Endothelial cell of umbilical vein (primary cell): ENCODE results near the gene FNBP1. TPM values are rescaled to one million over a fixed set of nuclear protein-coding genes. Genes with fewer than 3 reads are reported as not detected.

Experiments used
- BruUV-seq: library from RNA; stranded (reverse); fragments of 400-500 nt; replicated peaks from 2 replicates; lab custom pipeline; 2021; lab: Mats Ljungman, UMichigan
- CTCF ChIA-PET: fragments of 300-600, 350-600 bp; sonication (Branson Sonifier 250); formaldehyde crosslinking; loops from one replicate; lab custom pipeline; 2021; ENCODE audit warnings: antibody characterized with exemption, inconsistent platforms; lab: Charles Lee
- POLR2A ChIA-PET: fragments of 300-600, 350-600 bp; sonication (Branson Sonifier 250); formaldehyde crosslinking; loops from one replicate; lab custom pipeline; 2021; ENCODE audit warnings: antibody characterized with exemption, inconsistent platforms; lab: Charles Lee
- DNase-seq: peaks from one replicate; pipeline ENCODE4 v3.0.0-alpha.2; 2011; ENCODE audit warnings: low read depth, low spot score
- FAIRE-seq: peaks from 2 replicates; lab custom pipeline; 2011; peaks lifted over from hg19 to GRCh38; lab: Jason Lieb, UNC
- H2AFZ ChIP-seq: 2 replicates; pipeline ENCODE4 v1.6.0; 2012; ENCODE audit warnings: low read depth, low read length, control low read depth, inconsistent platforms
- H3K27ac ChIP-seq: 2 replicates; pipeline ENCODE4 v1.5.1; 2011; ENCODE audit warnings: low read depth, mild to moderate bottlenecking, control low read depth, low read length, moderate library complexity; ENCODE audit not compliant: insufficient read depth
- H3K27me3 ChIP-seq, 2 experiments: 2 replicates each; pipeline versions ENCODE4 v1.6.0 to v1.6.1; 2011; ENCODE audit warnings: low read length in 2 of 2, mixed read lengths in 1 of 2; ENCODE audit not compliant: control insufficient read depth in 2 of 2, insufficient read depth in 2 of 2
- H3K36me3 ChIP-seq, 2 experiments: 2 replicates in 1 of 2; 3 replicates in 1 of 2; pipeline ENCODE4 v1.5.1; 2011; ENCODE audit warnings: low read length in 2 of 2, mild to moderate bottlenecking in 1 of 2, moderate library complexity in 1 of 2; ENCODE audit not compliant: control insufficient read depth in 2 of 2, insufficient read depth in 2 of 2; ENCODE audit errors: extremely low read depth in 1 of 2
- H3K4me1 ChIP-seq: 3 replicates; pipeline ENCODE4 v1.5.1; 2011; ENCODE audit warnings: mild to moderate bottlenecking, low read length; ENCODE audit not compliant: control insufficient read depth, insufficient read depth; ENCODE audit errors: extremely low read depth
- H3K4me2 ChIP-seq: 2 replicates; pipeline ENCODE4 v1.6.1; 2011; ENCODE audit warnings: low read length, control low read depth, mixed read lengths; ENCODE audit not compliant: insufficient read depth
- H3K4me3 ChIP-seq, 3 experiments: fragments of 200-600 bp in 1 of 3; sonication (generic), shearing (Covaris generic) in 1 of 3; replicated peaks in 1 of 3; 2 replicates each; pipeline ENCODE4 v1.5.1; 2011 to 2016; ENCODE audit warnings: control low read depth in 3 of 3, low read length in 3 of 3, mild to moderate bottlenecking in 2 of 3, inconsistent platforms in 1 of 3, low read depth in 1 of 3, moderate library complexity in 1 of 3; ENCODE audit not compliant: insufficient read depth in 1 of 3
- H3K79me2 ChIP-seq: 2 replicates; pipeline ENCODE4 v1.6.0; 2012; ENCODE audit warnings: low read length, inconsistent platforms; ENCODE audit not compliant: control insufficient read depth, insufficient read depth
- H3K9ac ChIP-seq: replicated peaks from 2 replicates; pipeline ENCODE3; 2011; ENCODE audit warnings: low read length, control low read depth; ENCODE audit not compliant: insufficient read depth; ENCODE audit errors: extremely low read depth
- H3K9me1 ChIP-seq: replicated peaks from 3 replicates; pipeline ENCODE4 v1.6.0; 2011; ENCODE audit warnings: mild to moderate bottlenecking, low read length; ENCODE audit not compliant: control insufficient read depth, insufficient read depth; ENCODE audit errors: extremely low read depth
- H3K9me3 ChIP-seq: replicated peaks from 2 replicates; pipeline ENCODE4 v1.5.1; 2012; ENCODE audit warnings: low read length, inconsistent platforms; ENCODE audit not compliant: control insufficient read depth, insufficient read depth
- H4K20me1 ChIP-seq: replicated peaks from 2 replicates; pipeline ENCODE3; 2011; ENCODE audit warnings: mild to moderate bottlenecking, low read length; ENCODE audit not compliant: control insufficient read depth, insufficient read depth; ENCODE audit errors: extremely low read depth
- EZH2 ChIP-seq: IDR thresholded peaks from 2 replicates; pipeline ENCODE4 v1.6.1; 2012; ENCODE audit warnings: borderline replicate concordance, low read depth, mild to moderate bottlenecking, moderate library complexity, low read length, inconsistent platforms; ENCODE audit not compliant: severe bottlenecking
- FOS ChIP-seq: IDR thresholded peaks from 2 replicates; pipeline ENCODE4 v1.6.1; 2011; ENCODE audit warnings: mild to moderate bottlenecking, low read length, moderate library complexity, borderline replicate concordance; ENCODE audit not compliant: insufficient read depth
- GATA2 ChIP-seq: IDR thresholded peaks from 2 replicates; pipeline ENCODE4 v1.7.0; 2011; ENCODE audit warnings: low read depth, mild to moderate bottlenecking, moderate library complexity, mixed read lengths, low read length; ENCODE audit not compliant: insufficient read length, insufficient read depth
- JUN ChIP-seq: IDR thresholded peaks from 2 replicates; pipeline ENCODE4 v1.6.1; 2011; ENCODE audit warnings: borderline replicate concordance, low read depth; ENCODE audit not compliant: insufficient read length, insufficient read depth
- MYC ChIP-seq: IDR thresholded peaks from one replicate; pipeline ENCODE4 v1.6.1; 2011; ENCODE audit warnings: mild to moderate bottlenecking, low read depth, low read length
- POLR2A ChIP-seq: IDR thresholded peaks from 2 replicates; pipeline ENCODE4 v1.6.1; 2012; ENCODE audit warnings: low read depth, mild to moderate bottlenecking, control low read depth, low read length
- POLR2AphosphoS5 ChIP-seq: IDR thresholded peaks from 2 replicates; pipeline ENCODE4 v1.6.1; 2012; ENCODE audit warnings: low read depth, mild to moderate bottlenecking, control low read depth, low read length, moderate library complexity; ENCODE audit not compliant: insufficient read depth
- dilution Hi-C: fragments of 300-500 bp; cut with MboI; formaldehyde crosslinking; loops from one replicate; pipeline ENCODE4 v1.15.0; 2019; ENCODE audit warnings: low sequenced_read_pairs; ENCODE audit not compliant: extremely low pct_ligation_motif_present
- intact Hi-C: fragments of 100-400 bp; cut with micrococcal nuclease; formaldehyde crosslinking; loops from one replicate; pipeline ENCODE4 v1.10.0; 2022
- polyA plus RNA-seq, 4 experiments: library from polyadenylated mRNA; depleted of rRNA in 3 of 4; stranded (reverse) in 3 of 4; unstranded in 1 of 4; fragments of >200 nt; gene quantifications; 2 replicates each; pipeline versions ENCODE4 v1.2.1 to v1.2.3, GENCODE V29; 2011 to 2012; ENCODE audit warnings: missing spikeins in 1 of 4
- total RNA-seq: library from RNA; stranded (reverse); gene quantifications from 2 replicates; pipeline ENCODE4 v1.2.3, GENCODE V29; 2021
- TF ChIP-seq, protein P1 (sequence below): IDR thresholded peaks from 2 replicates; pipeline ENCODE4 v1.6.1; 2011; ENCODE audit not compliant: insufficient read depth, insufficient read length
- TF ChIP-seq, protein P2 (sequence below), 2 donors: IDR thresholded peaks; 1 replicate in 1 of 2; 2 replicates in 1 of 2; pipeline ENCODE4 v1.5.1; 2011; ENCODE audit warnings: low read length in 2 of 2, mild to moderate bottlenecking in 2 of 2, moderate library complexity in 2 of 2, control low read depth in 1 of 2, inconsistent platforms in 1 of 2, low read depth in 1 of 2; ENCODE audit not compliant: insufficient read depth in 1 of 2; ENCODE audit errors: extremely low read depth in 1 of 2

The FNBP1 gene
- total and polyA plus RNA-seq, 2 donors (not counting 3 experiments of a cell fraction or from before 2014, with no cell fraction given) = 10.9 to 43.9 TPM

DNA sequence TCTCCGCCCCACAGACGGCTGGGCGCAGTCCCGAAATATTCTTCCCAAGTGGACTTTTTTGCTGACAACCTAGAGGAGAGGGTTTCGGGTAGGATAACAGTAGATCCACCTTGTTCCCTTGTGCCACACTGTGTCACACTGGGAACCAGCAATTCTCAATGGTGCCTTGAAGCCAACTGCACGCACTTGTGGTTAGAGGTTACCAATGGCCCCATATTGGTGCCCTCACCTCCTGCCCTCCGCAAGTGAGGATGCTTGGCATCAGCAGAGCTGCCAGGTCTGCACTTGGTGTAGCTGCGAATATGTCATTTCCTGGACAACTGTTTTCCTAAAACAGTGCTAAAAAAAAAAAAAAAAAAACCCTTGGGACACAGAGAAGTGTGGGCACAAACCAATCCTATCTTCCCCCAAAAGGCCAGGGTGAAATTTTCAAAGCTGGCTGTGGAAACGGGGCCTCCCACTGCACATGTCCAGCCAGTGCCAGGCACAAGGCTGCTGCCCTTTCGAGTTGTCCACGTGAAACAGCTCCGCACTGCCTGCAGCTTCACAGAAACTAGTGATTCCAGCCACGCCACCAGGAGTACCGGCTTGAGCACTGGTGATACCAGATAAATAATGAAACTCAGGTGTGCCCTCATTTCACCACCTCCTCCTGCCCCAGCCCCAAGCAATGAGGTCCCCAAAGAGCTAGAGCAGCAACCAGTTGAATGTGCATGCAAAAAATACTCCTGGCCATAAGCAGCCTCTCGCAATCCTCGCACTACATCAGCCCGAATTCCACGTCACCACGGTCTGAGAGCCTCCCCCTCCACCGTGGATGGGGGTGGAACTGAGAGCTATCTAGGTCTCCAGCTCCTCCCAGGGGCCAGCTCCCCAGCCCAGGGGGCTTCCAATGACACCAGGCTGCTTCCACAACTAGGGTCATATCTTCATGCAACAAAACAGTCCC lies 156.5 kb downstream of the FNBP1 start:
- H3K27me3 ChIP-seq = no peaks in the 10 kb centered on the region
- no peaks in the 10 kb centered on the region for H3K9me3 ChIP-seq
- no TSS peak for BruUV-seq
- peaks cover 0 to 15% of the 10 kb centered on the region in 2 experiments for H3K36me3 ChIP-seq
- no peak overlapping the region for H3K9ac ChIP-seq
- H3K9me1 ChIP-seq = no peaks in the 10 kb centered on the region
- H3K27ac ChIP-seq = peak overlapping the region; percentile 29
- dilution Hi-C loops (no loop called here), intact Hi-C loops (loop anchor here (1.0 to 10.0 kb wide), 2 partner anchors 82 to 348 kb away; no protein-coding TSS in a partner anchor)
- H3K79me2 ChIP-seq = no peaks in the 10 kb centered on the region
- H3K4me3 ChIP-seq = no peak overlapping the region
- ChIA-PET CTCF (interaction anchor here (0.6 to 3.3 kb wide), 16 partner anchors 9 to 219 kb away, joined by 3 to 33 read pairs (median 4); partner anchors contain the start of genes FNBP1 and GPR107), POLR2A (interaction anchor here (0.7 kb wide), 1 partner anchor 79 kb away, joined by 6 read pairs; no protein-coding TSS in a partner anchor)
- no peak for TF ChIP-seq POLR2A
- TF ChIP-seq, protein P1, sequence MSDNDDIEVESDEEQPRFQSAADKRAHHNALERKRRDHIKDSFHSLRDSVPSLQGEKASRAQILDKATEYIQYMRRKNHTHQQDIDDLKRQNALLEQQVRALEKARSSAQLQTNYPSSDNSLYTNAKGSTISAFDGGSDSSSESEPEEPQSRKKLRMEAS = no peak
- no peak for TF ChIP-seq EZH2
- no peak for TF ChIP-seq GATA2
- TF ChIP-seq, protein P2, sequence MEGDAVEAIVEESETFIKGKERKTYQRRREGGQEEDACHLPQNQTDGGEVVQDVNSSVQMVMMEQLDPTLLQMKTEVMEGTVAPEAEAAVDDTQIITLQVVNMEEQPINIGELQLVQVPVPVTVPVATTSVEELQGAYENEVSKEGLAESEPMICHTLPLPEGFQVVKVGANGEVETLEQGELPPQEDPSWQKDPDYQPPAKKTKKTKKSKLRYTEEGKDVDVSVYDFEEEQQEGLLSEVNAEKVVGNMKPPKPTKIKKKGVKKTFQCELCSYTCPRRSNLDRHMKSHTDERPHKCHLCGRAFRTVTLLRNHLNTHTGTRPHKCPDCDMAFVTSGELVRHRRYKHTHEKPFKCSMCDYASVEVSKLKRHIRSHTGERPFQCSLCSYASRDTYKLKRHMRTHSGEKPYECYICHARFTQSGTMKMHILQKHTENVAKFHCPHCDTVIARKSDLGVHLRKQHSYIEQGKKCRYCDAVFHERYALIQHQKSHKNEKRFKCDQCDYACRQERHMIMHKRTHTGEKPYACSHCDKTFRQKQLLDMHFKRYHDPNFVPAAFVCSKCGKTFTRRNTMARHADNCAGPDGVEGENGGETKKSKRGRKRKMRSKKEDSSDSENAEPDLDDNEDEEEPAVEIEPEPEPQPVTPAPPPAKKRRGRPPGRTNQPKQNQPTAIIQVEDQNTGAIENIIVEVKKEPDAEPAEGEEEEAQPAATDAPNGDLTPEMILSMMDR (IDR thresholded peaks at IDR 0.05; ENCODE audit: extremely low read depth in 1 of 2, insufficient read depth in 1 of 2, low read depth in 1 of 2, low read length in 2 of 2) = no peak
- TF ChIP-seq JUN = no peak
- TF ChIP-seq MYC = no peak
- no peak for TF ChIP-seq POLR2AphosphoS5
- TF ChIP-seq FOS = no peak
- no peak overlapping the region for H2AFZ ChIP-seq
- H3K4me2 ChIP-seq = peak overlapping the region; percentile 58
- DNase-seq (peak; percentile 55), FAIRE-seq (peak; percentile 31)
- H3K4me1 ChIP-seq = peaks cover 23% of the 10 kb centered on the region
- H4K20me1 ChIP-seq = no peaks in the 10 kb centered on the region
